Epithelial cell of proximal tubule (primary cell): Measurements from ENCODE around the gene MAP2K7. TPM values are rescaled to one million over a fixed set of nuclear protein-coding genes. Genes with fewer than 3 reads are reported as not detected.
"Not testable (repeated sequence)": the region's sequence is repeated elsewhere in the genome, so short reads cannot be mapped to it uniquely, and the experiment has no call there.

Source experiments
- DNase-seq: peaks from one replicate; pipeline ENCODE4 v3.0.0-alpha.2; 2011; ENCODE audit warnings: low read depth
- H3K4me3 ChIP-seq: 2 replicates; pipeline ENCODE4 v1.5.1; 2011; ENCODE audit warnings: low read depth, mild to moderate bottlenecking, low read length
- CTCF ChIP-seq: conservative IDR thresholded peaks from 2 replicates; pipeline ENCODE4 v1.5.1; 2012; ENCODE audit warnings: low read depth, mild to moderate bottlenecking, low read length
- total RNA-seq: library from RNA; depleted of rRNA; stranded (reverse); fragments of >200 nt; gene quantifications from 2 replicates; pipeline ENCODE4 v1.2.3, GENCODE V29; 2015

Gene MAP2K7
- total RNA-seq, 1 donor from 2014 or later: 7.6 TPM

- no peak overlapping the region for H3K4me3 ChIP-seq
- DNase-seq: no peak
These were observed 23.3 kb downstream of the MAP2K7 start for GRCh38 chr19:7926727-7927604.

GRCh38 chr19:7927605-7928333 is 24.1 kb downstream of the MAP2K7 start:
- no peak overlapping the region for H3K4me3 ChIP-seq
- TF ChIP-seq CTCF: no peak
- no peak for DNase-seq

More at GRCh38 chr19:7926727-7927604, 23.3 kb downstream of the MAP2K7 start:
- TF ChIP-seq CTCF: no peak

GRCh38 chr19:7928334-7928706 is 24.6 kb downstream of the MAP2K7 start:
- H3K4me3 ChIP-seq: no peak overlapping the region
- DNase-seq: no peak
- TF ChIP-seq CTCF: no peak

GRCh38 chr19:7928741-7929701 is 25.3 kb downstream of the MAP2K7 start:
- peak; percentile 47 for TF ChIP-seq CTCF
- no peak for DNase-seq

GRCh38 chr19:7930030-7930429 is 26.4 kb downstream of the MAP2K7 start:
- H3K4me3 ChIP-seq, DNase-seq: not testable (repeated sequence)

More at GRCh38 chr19:7928741-7929701, 25.3 kb downstream of the MAP2K7 start:
- no peak overlapping the region for H3K4me3 ChIP-seq

- no peak for TF ChIP-seq CTCF
- DNase-seq: no peak
- no peak overlapping the region for H3K4me3 ChIP-seq
These were observed 27.1 kb downstream of the MAP2K7 start for GRCh38 chr19:7930765-7931164.
